SU-DHL-6 (cell line): Measurements from ENCODE around the gene SNX27.

ENCODE experiments used
- CTCF ChIP-seq: fragments of 200-600 bp; sonication (generic); IDR thresholded peaks from one replicate; pipeline ENCODE4 v1.5.1; 2017; ENCODE audit warnings: antibody characterized with exemption, mild to moderate bottlenecking, low read length, moderate library complexity; ENCODE audit not compliant: insufficient read depth, poor library complexity, severe bottlenecking
- EZH2phosphoT487 ChIP-seq: fragments of 200-600 bp; sonication (generic), shearing (Covaris generic); conservative IDR thresholded peaks from 2 replicates; pipeline ENCODE4 v1.6.1; 2018; ENCODE audit warnings: mild to moderate bottlenecking, antibody characterized with exemption, low read length, moderate library complexity, mixed read lengths

- TF ChIP-seq CTCF (no peak), EZH2phosphoT487 (no peak)
Measured at GRCh38 chr1:151716771-151717631, 105.2 kb downstream of the SNX27 start, which contains the start of gene CELF3.
